GM21360 (cell line): ENCODE measurements around the gene EPHA6.
"Not testable (repeated sequence)": the region's sequence is repeated elsewhere in the genome, so short reads cannot be mapped to it uniquely, and the experiment has no call there.

ENCODE experiments used
- ATAC-seq: cut with Tn5 transposase; IDR thresholded peaks from one replicate; pipeline ENCODE4 v1.9.1; 2021; ENCODE audit warnings: mild to moderate bottlenecking, moderate library complexity; ENCODE audit not compliant: unreplicated experiment

Gene EPHA6

DNA sequence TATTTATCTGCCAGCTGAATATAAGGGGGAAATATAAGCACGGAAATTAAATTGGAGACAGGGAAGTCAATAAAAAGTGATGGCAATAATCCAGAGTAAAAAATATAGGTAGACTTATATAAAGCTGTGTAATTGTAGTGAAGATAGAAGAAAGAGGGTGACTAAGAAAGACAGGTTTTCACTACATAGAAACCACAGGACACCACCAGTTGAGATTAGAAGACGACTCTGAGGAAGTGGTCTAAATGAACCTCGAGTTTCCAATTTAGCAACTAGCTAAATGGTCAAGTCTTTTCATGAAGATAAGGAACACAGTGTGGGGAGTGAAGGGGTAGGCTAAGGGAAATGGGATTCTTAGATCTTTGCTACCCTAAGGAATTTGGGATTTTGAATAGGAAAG lies 761.3 kb downstream of the EPHA6 start:
- no peak for ATAC-seq

DNA sequence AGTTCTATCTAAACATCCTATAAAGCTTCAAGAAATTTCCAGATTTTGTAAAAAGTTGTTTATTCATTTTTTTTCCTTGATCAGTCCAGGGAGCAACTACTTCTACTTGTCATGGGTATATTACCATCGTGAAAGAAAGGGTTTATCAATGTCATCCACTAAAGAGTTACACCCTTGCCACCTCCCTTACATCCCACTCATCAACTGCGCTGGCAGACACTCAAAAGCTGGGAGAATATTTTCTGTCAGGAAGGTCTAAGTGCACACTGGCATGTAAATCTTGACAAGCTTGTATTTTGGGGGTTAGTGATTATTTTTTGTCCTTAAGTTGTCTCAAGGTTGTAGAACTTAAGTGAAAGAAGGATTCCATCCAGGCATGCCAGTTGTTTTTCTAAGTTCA lies 761.8 kb downstream of the EPHA6 start:
- no peak for ATAC-seq

DNA sequence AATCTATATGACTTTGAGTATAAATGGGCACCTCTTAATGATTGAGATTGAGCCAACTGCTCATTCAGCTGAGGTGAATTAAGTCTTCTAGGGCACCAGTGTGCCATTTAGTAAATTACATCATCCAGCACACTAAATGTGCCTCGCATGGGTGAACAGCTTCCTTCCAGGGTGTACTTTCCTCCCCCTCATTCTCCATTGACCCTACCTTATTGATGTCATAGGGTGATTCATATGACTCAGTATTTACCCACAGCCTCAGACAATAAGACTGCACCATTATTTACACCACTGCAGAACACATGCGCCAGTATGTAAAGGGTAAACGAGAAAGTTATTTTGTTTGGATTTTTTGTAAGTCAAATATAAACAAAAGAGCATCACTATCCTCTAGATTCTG lies 765.0 kb downstream of the EPHA6 start:
- ATAC-seq, result no peak

- no peak for ATAC-seq
These were observed 796.2 kb downstream of the EPHA6 start for GRCh38 chr3:97610626-97611025.

DNA sequence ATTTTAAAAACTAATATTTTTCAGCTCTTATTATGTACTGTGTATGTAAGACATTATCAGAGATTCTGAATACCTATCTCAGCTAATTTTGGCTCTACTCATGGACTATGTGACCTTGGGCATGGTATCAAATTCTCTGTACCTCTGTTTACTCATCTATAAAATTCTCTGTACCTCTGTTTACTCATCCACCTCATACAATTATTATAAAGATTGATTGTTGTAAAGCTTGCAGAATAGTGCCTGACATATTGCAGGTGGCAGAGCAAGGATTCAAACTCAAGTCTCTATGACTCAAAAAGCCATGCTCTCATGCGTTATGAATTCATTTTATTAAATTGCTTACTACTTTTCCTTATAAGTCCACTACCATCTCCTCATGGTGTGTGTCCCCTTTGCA lies 798.2 kb downstream of the EPHA6 start:
- no peak for ATAC-seq

DNA sequence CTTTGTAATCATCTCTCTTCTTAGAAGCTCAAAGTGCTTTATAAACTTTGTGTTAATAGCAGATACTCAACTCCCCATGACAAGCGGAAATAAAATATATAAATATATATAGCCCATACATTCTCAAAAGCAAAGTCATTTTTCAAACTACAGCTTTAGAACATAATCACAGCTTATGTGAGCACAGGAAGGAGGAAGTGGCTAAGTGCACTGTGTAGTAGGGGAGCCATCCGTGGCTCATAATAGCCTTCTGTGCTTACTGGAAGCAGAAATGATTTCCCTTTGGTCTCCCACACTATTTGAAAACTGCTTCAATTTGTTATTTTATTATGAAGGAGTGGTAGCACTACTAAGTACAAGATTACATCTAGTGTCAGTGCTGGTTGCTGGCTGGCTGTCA lies 798.7 kb downstream of the EPHA6 start:
- no peak for ATAC-seq

GRCh38 chr3:97620514-97620913 lies 806.1 kb downstream of the EPHA6 start:
- ATAC-seq, result not testable (repeated sequence)

- ATAC-seq, result no peak
These were observed 822.1 kb downstream of the EPHA6 start for GRCh38 chr3:97636465-97636864.

DNA sequence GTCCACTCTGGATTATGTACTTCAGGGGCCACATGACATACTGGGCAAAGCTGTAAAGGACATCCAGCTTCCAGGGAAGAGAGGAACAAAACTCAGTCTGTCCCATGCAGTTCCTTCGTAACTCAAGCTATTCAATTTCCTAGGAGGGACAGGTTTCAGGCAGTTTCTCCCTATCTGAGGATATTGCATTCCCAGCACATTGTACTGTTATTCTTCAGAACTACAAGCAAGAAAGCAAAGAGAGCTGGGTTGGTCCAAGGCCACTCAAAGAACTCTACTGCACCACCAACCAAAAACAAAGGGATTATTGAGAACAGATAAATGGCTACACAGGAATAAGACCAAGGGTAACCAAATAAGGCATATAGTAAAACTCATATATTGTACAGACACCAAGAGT lies 832.5 kb downstream of the EPHA6 start:
- ATAC-seq, result no peak

- no peak for ATAC-seq
These were observed 833.1 kb downstream of the EPHA6 start for GRCh38 chr3:97647441-97647982.

DNA sequence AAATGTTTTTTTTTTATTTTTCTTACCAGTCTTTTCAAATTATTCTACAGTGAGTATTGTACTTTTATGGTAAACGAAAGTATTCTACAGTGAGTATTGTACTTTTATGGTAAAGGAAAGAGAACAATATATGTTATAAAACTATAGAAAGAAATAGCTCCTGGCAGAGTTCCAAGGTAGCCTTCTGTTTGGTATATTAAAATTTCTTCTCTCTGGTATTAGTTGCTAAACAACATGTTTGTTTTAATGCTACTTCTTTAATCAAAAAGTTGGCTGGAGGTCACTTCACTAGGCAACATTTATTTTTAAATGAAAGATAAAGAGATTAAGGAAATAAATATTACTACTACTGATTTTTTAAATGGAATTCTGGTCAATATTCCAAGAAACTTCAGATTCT lies 841.6 kb downstream of the EPHA6 start:
- ATAC-seq, result no peak

GRCh38 chr3:97656638-97657037 lies 842.2 kb downstream of the EPHA6 start:
- no peak for ATAC-seq

GRCh38 chr3:97658668-97659285 lies 844.4 kb downstream of the EPHA6 start:
- no peak for ATAC-seq

GRCh38 chr3:97662264-97662663 lies 847.9 kb downstream of the EPHA6 start:
- no peak for ATAC-seq

DNA sequence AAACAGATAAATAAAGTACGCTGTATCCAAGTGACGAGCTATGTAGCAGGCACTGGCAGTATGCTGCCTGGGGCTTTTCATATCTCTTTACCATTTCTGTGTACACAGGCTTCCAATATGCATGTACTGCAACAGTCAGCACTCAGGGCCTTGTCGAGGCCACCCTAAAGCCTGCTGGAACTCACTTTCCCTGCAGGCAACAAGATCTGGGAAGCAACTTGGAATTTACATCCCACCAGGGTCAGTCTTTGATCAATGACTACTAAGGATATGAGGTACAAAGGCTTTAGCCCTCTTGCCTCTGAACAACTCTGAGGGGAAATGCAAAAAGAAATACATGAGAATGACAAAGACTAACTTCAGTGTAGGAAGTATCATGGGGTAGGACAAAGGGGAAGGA lies 848.4 kb downstream of the EPHA6 start:
- ATAC-seq, result no peak

DNA sequence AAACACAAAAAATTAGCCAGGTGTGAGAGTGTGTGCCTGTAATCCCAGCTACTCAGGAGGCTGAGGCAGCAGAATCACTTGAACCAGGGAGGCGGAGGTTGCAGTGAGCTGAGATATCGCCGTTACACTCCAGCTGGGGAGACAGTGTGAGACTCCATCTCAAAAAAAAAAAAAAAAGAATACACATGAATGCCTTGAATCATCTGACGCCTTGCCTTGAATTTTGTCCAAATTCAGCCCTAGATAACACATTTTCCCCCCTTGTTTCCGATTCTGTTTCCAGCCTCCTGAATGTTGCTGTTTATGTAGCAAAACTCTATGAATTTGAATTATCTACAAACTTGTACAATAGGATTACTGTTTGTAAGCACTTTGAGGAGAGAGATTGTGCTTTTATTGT lies 851.5 kb downstream of the EPHA6 start:
- ATAC-seq, result no peak

- no peak for ATAC-seq
These were observed 856.6 kb downstream of the EPHA6 start for GRCh38 chr3:97670952-97671351.

- no peak for ATAC-seq
These were observed 859.1 kb downstream of the EPHA6 start for GRCh38 chr3:97673357-97673997.

GRCh38 chr3:97674461-97674860 lies 860.1 kb downstream of the EPHA6 start:
- no peak for ATAC-seq

DNA sequence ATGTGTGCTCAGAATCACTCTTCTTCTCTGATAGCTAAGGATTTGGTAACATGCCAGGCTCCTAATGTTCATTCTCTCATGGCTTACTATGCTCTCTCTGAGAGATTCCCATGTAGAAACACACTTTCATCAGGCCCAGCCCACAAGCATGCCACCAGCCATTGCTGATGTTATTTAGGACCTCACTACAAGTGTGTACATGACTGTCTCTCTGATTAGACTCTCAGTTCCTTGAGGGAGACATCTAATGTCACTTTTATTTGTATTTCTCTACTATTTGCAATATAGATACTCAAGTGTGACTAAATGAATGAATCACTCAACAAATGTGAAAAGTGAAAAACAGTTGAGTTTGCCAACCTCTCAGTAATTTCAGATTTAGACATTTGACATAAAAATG lies 865.8 kb downstream of the EPHA6 start:
- no peak for ATAC-seq

DNA sequence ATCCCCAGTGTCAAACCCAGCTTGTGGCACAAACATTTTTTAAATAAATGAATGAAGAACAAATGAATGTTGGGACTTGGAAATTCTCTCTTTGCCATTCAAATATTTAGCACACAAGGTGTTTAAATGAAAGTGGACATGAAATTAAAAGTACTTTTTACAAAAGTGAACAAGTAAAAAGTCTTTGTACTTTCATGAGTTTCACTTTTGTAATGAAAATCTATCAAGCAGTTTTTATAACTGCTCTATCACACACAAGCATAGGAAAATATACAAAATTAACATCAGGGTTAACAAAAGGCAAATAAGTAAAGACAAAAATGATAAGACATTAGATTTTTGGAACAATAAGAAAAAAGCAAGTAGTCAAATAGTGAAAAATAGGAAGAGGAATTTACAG lies 866.3 kb downstream of the EPHA6 start:
- ATAC-seq, result no peak

DNA sequence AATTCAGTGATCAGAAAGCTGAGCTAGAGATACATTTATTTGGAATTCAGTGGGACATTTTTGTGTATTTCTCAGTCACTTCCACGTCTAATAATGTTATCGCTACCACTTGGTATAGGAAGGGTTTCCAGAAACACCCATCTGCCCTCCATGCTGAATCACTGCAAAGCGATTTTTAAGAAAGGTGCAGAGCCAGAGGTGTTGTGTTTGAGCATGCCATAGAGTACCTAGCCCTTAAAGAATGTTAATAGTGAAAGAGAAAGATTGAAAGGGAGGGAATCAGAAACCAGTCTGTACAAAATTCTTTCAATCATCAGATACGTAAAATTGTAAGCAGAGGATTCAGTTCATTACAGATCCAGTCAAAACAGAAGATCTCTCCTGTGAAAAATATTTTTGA lies 870.1 kb downstream of the EPHA6 start:
- no peak for ATAC-seq

DNA sequence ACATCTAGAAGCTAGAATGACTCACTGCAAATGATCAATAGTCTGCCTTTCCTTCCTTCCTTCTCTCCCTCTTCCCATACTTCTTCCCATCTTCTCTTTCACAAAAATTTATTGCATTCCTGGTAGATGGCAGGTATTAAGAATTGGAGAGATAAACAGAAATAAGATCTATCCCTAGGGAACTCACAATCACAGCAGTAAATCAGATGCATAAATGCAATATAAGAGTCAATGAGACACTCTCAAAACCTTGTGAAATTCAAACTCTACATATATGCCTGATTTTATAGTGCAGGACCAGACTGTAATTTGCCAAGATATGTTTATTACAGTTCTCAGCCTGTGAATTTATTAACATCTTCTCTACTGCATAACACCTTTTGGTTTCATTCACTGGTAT lies 871.9 kb downstream of the EPHA6 start:
- no peak for ATAC-seq
